Measurements from ENCODE around the gene TOP1.

TOP1 gene

DNA sequence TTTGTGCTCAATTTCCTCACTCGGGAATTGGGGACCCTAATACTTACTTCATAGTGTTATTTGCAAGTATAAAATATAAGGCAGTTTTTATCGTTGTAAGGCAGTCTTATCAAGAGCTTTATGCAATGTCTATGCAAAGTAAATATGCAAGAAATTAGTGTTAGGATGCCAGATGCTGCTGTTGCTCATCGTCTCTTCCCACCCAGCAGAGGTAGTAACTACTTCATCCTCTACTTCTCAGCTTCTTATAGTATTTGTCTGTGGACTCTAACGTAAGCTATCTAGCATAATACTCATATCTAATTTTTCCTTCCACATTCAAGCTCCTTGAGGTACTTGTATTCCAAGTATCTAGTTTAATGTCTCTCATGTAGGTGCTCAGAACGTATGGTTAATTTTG is 120.3 kb downstream of the TOP1 start:
- TF ChIP-seq, protein P1, sequence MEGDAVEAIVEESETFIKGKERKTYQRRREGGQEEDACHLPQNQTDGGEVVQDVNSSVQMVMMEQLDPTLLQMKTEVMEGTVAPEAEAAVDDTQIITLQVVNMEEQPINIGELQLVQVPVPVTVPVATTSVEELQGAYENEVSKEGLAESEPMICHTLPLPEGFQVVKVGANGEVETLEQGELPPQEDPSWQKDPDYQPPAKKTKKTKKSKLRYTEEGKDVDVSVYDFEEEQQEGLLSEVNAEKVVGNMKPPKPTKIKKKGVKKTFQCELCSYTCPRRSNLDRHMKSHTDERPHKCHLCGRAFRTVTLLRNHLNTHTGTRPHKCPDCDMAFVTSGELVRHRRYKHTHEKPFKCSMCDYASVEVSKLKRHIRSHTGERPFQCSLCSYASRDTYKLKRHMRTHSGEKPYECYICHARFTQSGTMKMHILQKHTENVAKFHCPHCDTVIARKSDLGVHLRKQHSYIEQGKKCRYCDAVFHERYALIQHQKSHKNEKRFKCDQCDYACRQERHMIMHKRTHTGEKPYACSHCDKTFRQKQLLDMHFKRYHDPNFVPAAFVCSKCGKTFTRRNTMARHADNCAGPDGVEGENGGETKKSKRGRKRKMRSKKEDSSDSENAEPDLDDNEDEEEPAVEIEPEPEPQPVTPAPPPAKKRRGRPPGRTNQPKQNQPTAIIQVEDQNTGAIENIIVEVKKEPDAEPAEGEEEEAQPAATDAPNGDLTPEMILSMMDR (IDR thresholded peaks at IDR 0.05; ENCODE audit: insufficient read depth, missing control alignments): no peak
- FAIRE-seq (no peak), DNase-seq (ENCODE audit: insufficient read length, low spot score) (no peak)

DNA sequence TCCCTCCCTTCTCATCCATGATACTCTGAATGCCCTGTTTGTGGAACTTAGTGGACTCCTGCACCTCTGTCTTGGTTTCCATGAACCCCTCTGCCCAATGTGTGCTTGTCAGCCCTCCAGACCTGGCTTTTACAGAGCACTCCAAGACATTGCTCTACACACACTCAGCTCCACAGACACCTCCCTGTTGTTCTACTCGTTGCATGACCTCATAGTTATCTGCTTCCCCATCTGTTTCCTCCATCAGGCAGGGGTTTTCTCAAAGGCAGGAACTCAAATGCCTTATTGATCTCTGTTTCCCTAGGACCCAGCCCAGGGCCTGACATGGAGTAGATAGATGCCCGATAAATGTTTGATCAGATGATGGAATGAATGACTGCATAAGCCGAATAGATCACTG is 122.0 kb downstream of the TOP1 start:
- DNase-seq (ENCODE audit: insufficient read length, low spot score) (no peak), FAIRE-seq (no peak)
- TF ChIP-seq, protein P1 (IDR thresholded peaks at IDR 0.05; ENCODE audit: insufficient read depth, missing control alignments): no peak

DNA sequence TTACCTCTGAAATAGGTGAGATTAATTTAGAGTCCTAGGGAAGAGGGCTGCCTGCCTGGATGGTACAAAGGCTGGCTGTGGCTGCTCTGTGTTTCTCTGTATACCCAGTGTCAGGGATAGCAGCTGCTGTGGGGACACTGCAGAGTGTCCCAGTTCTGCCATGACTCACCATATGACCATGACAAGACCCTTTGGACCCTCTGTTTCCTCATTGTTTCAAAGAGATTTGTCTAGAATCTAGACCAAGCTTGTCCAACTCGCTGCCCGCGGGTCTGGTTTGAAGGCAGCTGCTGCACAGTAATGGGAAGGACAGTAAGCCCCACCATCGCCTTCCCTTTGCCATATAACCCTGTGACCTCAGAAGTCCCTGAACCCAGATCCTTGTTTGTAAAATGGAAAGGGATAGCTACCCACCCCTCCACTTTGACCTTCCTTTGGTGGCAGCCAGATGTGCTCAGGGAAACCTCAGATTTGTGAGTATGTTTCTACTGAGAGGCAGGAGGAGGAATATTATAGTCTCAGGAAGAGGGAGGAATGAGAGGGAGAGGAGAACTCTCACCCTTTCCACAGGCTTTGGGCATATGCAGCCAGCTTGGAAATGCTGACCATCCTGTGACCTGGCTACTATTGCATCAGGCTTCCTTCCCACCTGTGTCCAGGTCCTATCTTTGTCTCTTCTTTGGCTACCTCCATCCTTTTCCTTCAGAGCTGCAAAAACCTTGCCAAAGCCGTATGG is 122.7 kb downstream of the TOP1 start:
- no peak for FAIRE-seq
- TF ChIP-seq, protein P1 (IDR thresholded peaks at IDR 0.05; ENCODE audit: insufficient read depth, missing control alignments): no peak
- no peak for DNase-seq (ENCODE audit: insufficient read length, low spot score)

DNA sequence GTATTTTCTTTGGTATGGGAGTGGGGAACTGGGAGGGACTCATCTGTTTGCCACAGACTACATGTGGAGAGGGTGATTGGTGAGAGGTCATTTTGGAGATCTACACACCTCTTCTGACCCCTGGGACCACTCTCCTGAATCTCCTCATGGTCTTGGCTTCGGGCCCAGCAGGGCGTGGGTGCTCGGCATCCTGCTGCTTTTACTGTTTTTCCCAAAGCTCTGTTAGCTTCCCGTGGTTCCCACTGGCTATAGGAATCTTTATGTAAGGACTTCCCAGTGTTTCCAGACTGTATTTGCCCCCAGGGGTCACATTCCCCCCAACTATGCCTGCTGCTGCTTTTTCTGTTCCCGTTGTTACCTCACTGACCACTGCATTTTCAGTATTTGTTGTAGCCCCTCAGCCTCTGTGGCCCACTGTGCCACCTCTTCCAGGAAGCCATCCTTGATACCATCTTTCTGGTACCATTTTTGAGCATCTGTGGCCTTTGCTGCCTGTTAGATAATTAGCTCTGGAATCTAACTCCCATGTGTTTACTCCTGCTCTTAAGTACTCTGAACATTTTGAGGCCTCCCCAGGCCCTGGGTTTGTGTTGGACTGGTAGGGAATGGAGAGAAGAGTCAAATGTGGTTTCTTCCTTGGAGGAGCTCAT is 123.6 kb downstream of the TOP1 start:
- FAIRE-seq (no peak), DNase-seq (ENCODE audit: insufficient read length, low spot score) (no peak)
- TF ChIP-seq, protein P1 (IDR thresholded peaks at IDR 0.05; ENCODE audit: insufficient read depth, missing control alignments): no peak

DNA sequence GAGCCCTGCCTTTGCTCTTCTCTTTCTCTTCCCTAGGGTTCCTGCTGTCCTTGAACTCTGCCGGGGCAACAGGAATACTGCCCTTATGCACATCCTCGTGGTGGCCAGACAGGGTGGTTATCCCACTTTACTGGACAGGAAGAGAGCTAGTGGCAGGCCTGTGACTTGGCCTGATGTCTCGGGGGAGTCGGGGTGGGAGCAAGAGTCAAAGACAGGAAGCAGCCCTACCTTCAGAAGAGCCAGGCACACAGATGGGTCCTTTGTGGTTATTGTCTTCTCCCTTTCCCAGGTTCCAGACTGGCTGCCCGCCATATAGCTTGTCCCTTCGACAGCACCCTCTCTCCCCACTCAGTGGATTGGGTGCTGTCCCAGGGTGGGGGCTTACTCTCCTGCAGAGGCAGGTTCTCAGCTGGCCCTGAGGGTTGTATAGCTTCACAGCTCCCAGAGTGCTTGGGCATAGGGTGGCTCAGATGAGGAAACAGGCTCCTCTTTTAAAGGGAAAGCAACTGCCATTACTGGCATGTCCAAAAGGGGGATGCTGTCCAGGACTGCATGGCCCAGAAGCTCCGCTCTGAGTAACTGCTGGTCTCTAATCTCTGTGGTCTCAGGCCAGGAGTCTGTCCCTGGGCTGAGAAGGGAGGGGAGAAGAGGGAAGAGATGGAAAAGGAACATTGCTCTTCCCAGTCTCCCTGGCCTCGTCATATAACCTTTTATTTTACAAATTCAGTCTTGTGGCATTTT is 126.0 kb downstream of the TOP1 start:
- FAIRE-seq: no peak
- TF ChIP-seq, protein P1 (IDR thresholded peaks at IDR 0.05; ENCODE audit: insufficient read depth, missing control alignments): no peak
- DNase-seq (ENCODE audit: insufficient read length, low spot score): no peak

DNA sequence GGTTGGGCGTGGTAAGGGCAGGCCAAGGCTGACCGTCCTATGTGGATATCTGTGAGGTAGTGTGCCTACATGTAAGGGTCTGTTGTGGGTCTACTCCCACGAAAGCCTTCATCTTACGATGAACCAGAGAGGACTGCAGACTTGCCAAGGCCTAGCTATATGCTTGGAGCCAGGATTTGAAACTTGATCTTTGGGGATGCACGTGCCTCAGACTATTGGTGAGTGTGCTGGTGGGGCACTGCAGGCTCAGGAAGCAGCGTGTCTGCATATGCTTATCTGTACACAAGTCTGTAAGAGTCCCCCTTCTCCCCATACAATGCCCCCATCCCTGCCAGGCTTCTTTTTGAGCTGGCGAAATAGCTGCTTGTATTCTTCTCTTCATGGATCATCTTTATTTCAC is 126.6 kb downstream of the TOP1 start:
- FAIRE-seq (no peak), DNase-seq (ENCODE audit: insufficient read length, low spot score) (no peak)
- TF ChIP-seq, protein P1 (IDR thresholded peaks at IDR 0.05; ENCODE audit: insufficient read depth, missing control alignments): no peak

Data from D721Med (cell line).